Neural crest cell (in vitro differentiated cells): ENCODE measurements around the gene MAN2B1. TPM values are rescaled to one million over a fixed set of nuclear protein-coding genes. Genes with fewer than 3 reads are reported as not detected.
A peak's percentile ranks its signal among the peaks of the same experiment; 100 is the strongest.

Experiments used
- DNase-seq: peaks from one replicate; pipeline ENCODE4 v3.0.0; 2021; ENCODE audit warnings: low read depth, mixed read lengths, low spot score
- H3K27ac Mint-ChIP-seq: one replicate; pipeline ENCODE4 v1.8.0; 2021; ENCODE audit warnings: mild to moderate bottlenecking, mixed read lengths; ENCODE audit not compliant: unreplicated experiment
- H3K27me3 Mint-ChIP-seq: 2 replicates; pipeline ENCODE4 v1.8.0; 2021; ENCODE audit warnings: low read depth, mild to moderate bottlenecking, mixed read lengths
- H3K36me3 Mint-ChIP-seq: 2 replicates; pipeline ENCODE4 v1.8.0; 2021; ENCODE audit warnings: low read depth, mild to moderate bottlenecking, mixed read lengths
- H3K4me1 Mint-ChIP-seq: 2 replicates; pipeline ENCODE4 v1.8.0; 2021; ENCODE audit warnings: mixed read lengths
- H3K4me3 Mint-ChIP-seq: one replicate; pipeline ENCODE4 v1.8.0; 2021; ENCODE audit warnings: mild to moderate bottlenecking, mixed read lengths
- H3K9me3 Mint-ChIP-seq: 2 replicates; pipeline ENCODE4 v1.8.0; 2021; ENCODE audit warnings: mixed read lengths
- CTCF ChIP-seq: fragments of 200-600 bp; sonication (generic); conservative IDR thresholded peaks from 2 replicates; pipeline ENCODE4 v1.5.0; 2021; ENCODE audit warnings: antibody characterized with exemption, mild to moderate bottlenecking
- total RNA-seq: library from RNA; stranded (reverse); gene quantifications from 2 replicates; pipeline ENCODE4 v1.2.1, GENCODE V29; 2021

MAN2B1 gene
- total RNA-seq, 1 donor from 2014 or later, result 103 TPM

GRCh38 chr19:12695514-12695913 lies 29.0 kb upstream of the MAN2B1 start:
- Mint-ChIP-seq H3K4me3 (peak overlapping the region; percentile 96), H3K36me3 (no peaks in the 10 kb centered on the region), H3K27me3 (peaks cover 6% of the 10 kb centered on the region), H3K9me3 (no peaks in the 10 kb centered on the region), H3K27ac (peak overlapping the region; percentile 89), H3K4me1 (peaks cover 12% of the 10 kb centered on the region)
- TF ChIP-seq CTCF, result no peak
- DNase-seq, result no peak

- no peak for DNase-seq
- Mint-ChIP-seq H3K9me3 (no peaks in the 10 kb centered on the region), H3K27ac (no peak overlapping the region), H3K4me3 (peak overlapping the region; percentile 73), H3K36me3 (no peaks in the 10 kb centered on the region), H3K27me3 (peaks cover 6% of the 10 kb centered on the region), H3K4me1 (peaks cover 12% of the 10 kb centered on the region)
- no peak for TF ChIP-seq CTCF
Measured at GRCh38 chr19:12695096-12695495, 28.6 kb upstream of the MAN2B1 start.

- Mint-ChIP-seq H3K36me3 (no peaks in the 10 kb centered on the region), H3K27ac (no peak overlapping the region), H3K4me3 (peak overlapping the region; percentile 73), H3K27me3 (peaks cover 6% of the 10 kb centered on the region), H3K4me1 (peaks cover 12% of the 10 kb centered on the region), H3K9me3 (no peaks in the 10 kb centered on the region)
- no peak for DNase-seq
- no peak for TF ChIP-seq CTCF
Measured at GRCh38 chr19:12694641-12695040, 28.1 kb upstream of the MAN2B1 start.

- H3K9me3 Mint-ChIP-seq, result no peaks in the 10 kb centered on the region
- no peak for DNase-seq
- TF ChIP-seq CTCF, result no peak
- no peaks in the 10 kb centered on the region for H3K36me3 Mint-ChIP-seq
- peaks cover 6% of the 10 kb centered on the region for H3K27me3 Mint-ChIP-seq
- peaks cover 8% of the 10 kb centered on the region for H3K4me1 Mint-ChIP-seq
- H3K27ac Mint-ChIP-seq, result no peak overlapping the region
- peak overlapping the region; percentile 12 for H3K4me3 Mint-ChIP-seq
Measured at GRCh38 chr19:12692960-12693359, 26.4 kb upstream of the MAN2B1 start.

GRCh38 chr19:12689581-12690216 lies 23.2 kb upstream of the MAN2B1 start:
- no peak for DNase-seq
- Mint-ChIP-seq H3K27ac (no peak overlapping the region), H3K27me3 (no peaks in the 10 kb centered on the region), H3K4me3 (no peak overlapping the region), H3K4me1 (no peaks in the 10 kb centered on the region), H3K36me3 (no peaks in the 10 kb centered on the region), H3K9me3 (no peaks in the 10 kb centered on the region)
- TF ChIP-seq CTCF, result no peak
